ENCODE data around the gene WAPL. TPM values are rescaled to one million over a fixed set of nuclear protein-coding genes. Genes with fewer than 3 reads are reported as not detected.
"Not testable (repeated sequence)": the region's sequence is repeated elsewhere in the genome, so short reads cannot be mapped to it uniquely, and the experiment has no call there.

The WAPL gene, protein sequence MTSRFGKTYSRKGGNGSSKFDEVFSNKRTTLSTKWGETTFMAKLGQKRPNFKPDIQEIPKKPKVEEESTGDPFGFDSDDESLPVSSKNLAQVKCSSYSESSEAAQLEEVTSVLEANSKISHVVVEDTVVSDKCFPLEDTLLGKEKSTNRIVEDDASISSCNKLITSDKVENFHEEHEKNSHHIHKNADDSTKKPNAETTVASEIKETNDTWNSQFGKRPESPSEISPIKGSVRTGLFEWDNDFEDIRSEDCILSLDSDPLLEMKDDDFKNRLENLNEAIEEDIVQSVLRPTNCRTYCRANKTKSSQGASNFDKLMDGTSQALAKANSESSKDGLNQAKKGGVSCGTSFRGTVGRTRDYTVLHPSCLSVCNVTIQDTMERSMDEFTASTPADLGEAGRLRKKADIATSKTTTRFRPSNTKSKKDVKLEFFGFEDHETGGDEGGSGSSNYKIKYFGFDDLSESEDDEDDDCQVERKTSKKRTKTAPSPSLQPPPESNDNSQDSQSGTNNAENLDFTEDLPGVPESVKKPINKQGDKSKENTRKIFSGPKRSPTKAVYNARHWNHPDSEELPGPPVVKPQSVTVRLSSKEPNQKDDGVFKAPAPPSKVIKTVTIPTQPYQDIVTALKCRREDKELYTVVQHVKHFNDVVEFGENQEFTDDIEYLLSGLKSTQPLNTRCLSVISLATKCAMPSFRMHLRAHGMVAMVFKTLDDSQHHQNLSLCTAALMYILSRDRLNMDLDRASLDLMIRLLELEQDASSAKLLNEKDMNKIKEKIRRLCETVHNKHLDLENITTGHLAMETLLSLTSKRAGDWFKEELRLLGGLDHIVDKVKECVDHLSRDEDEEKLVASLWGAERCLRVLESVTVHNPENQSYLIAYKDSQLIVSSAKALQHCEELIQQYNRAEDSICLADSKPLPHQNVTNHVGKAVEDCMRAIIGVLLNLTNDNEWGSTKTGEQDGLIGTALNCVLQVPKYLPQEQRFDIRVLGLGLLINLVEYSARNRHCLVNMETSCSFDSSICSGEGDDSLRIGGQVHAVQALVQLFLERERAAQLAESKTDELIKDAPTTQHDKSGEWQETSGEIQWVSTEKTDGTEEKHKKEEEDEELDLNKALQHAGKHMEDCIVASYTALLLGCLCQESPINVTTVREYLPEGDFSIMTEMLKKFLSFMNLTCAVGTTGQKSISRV (N-terminal part only)
- total RNA-seq, result 10 to 100 TPM; 32.9 to 37.2 (median 34.0) TPM
- long read RNA-seq, donor 1, full-length matches to known transcripts, result 4 of 23 reads
- long read RNA-seq, donor 1, partial matches to known transcripts, result 9 of 23 reads
- long read RNA-seq, donor 1, other reads (novel, unspliced or antisense), result 10 of 23 reads
- long read RNA-seq, donor 2, partial matches to known transcripts, result 23 of 31 reads
- long read RNA-seq, donor 2, other reads (novel, unspliced or antisense), result 8 of 31 reads

DNA sequence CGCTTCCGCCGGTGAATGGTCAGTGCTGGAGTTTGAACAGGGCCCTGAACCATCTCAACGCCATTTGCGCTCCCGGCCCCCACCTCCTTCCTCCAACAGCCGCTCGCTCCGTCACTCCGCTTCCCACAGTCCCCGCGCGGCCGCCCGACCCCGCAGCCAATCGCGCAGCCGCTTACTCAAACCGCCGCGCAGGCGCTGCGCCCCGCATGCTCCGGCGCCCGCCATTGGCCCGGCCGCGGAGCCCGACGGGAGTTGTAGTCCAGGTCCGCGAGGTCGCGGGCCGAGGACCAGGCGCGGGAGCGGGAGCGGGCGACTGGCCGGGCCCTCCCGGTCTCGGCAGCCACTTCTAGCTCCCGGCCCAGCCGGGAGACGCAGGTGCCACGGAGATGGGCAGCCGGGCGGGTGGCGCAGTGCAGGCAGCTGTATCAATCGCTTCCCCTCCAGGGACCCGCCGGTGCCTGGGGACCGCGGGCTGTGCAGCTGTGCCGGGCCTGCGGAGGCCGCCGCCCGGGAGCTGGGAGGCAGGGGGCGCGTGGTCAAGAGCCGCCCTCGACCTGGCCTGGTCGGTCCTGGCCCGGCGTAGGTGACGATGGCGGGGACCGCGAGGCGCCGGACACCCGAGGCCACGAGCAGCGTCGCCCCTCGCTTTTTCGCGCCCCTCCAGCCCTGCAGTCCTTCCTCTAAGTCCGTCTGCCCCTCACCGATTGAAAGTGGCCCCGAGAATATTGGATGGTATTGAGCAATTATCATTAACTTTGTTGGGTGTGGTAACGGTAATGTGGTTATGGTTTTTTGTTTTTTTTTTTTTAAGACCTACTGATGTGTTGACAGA is at the start of gene WAPL:
Gene WAPL, minus strand, starts transcription at position 115 of the 832 bp plus-strand sequence. CDS start 3,723 bp downstream, outside the sequence.
- ATAC-seq (peak; percentile 98), DNase-seq (peak; percentile 95 to 97 (median 97))
- H3K9me3 ChIP-seq, result no peaks in the 10 kb centered on the region
- TF ChIP-seq, protein P1, sequence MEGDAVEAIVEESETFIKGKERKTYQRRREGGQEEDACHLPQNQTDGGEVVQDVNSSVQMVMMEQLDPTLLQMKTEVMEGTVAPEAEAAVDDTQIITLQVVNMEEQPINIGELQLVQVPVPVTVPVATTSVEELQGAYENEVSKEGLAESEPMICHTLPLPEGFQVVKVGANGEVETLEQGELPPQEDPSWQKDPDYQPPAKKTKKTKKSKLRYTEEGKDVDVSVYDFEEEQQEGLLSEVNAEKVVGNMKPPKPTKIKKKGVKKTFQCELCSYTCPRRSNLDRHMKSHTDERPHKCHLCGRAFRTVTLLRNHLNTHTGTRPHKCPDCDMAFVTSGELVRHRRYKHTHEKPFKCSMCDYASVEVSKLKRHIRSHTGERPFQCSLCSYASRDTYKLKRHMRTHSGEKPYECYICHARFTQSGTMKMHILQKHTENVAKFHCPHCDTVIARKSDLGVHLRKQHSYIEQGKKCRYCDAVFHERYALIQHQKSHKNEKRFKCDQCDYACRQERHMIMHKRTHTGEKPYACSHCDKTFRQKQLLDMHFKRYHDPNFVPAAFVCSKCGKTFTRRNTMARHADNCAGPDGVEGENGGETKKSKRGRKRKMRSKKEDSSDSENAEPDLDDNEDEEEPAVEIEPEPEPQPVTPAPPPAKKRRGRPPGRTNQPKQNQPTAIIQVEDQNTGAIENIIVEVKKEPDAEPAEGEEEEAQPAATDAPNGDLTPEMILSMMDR (IDR thresholded peaks at IDR 0.05), result no peak
- H3K4me3 ChIP-seq, result peak within 1 kb of the TSS; percentile 99
- H3K36me3 ChIP-seq (ENCODE audit: low read depth), result no peaks in the 10 kb centered on the region
- intact Hi-C loops (cut with DNase I, micrococcal nuclease), result no loop called here
- H3K4me1 ChIP-seq (ENCODE audit: low read depth), result peaks cover 34% of the 10 kb centered on the region

DNA sequence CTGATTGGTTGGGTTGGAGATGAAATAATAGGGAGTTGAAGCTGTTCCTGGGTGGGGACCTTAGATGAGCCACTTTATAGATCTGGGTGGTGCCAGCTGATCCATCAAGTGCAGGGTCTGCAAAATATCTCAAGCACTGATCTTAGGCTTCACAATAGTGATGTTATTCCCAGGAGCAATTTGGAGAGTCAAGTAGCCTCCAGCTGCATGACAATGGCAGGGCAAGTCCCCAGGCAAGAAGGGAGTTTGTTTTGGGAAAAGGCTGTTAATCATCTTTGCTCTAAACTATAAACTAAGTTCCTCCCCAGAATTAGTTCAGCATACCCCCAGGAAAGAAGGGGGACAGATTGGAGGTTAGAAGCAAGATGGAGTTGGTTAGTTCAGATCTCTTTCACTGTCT is 47.7 kb upstream of the WAPL start:
- TF ChIP-seq, protein P1 (IDR thresholded peaks at IDR 0.05), result no peak
- H3K36me3 ChIP-seq (ENCODE audit: low read depth), result no peaks in the 10 kb centered on the region
- peaks cover 6% of the 10 kb centered on the region for H3K9me3 ChIP-seq
- DNase-seq, result no peak
- no peak overlapping the region for H3K4me3 ChIP-seq
- H3K4me1 ChIP-seq (ENCODE audit: low read depth), result no peaks in the 10 kb centered on the region
- no peak for ATAC-seq
- intact Hi-C loops (cut with DNase I, micrococcal nuclease), result no loop called here

DNA sequence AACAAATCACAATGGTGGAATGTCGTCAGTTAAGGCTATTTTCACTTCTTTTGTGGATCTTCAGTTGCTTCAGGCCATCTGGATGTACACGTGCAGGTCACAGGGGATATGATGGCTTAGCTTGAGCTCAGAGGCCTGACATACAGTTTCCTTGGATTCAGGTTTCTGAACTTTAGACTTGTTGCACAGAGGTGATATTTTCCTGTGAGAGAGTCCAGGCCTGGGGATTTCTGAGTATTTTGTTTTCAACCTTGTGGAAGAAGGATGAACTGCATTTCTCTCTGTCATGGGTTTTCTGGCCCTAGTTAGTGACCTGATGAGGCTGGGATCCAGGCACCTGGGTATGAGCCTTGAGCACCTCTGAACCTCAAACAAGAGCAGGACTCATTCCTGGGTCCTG is 44.9 kb upstream of the WAPL start:
- H3K4me1 ChIP-seq (ENCODE audit: low read depth); ATAC-seq; H3K9me3 ChIP-seq; DNase-seq; intact Hi-C loops (cut with DNase I, micrococcal nuclease); H3K36me3 ChIP-seq (ENCODE audit: low read depth); H3K4me3 ChIP-seq: not testable (repeated sequence)

DNA sequence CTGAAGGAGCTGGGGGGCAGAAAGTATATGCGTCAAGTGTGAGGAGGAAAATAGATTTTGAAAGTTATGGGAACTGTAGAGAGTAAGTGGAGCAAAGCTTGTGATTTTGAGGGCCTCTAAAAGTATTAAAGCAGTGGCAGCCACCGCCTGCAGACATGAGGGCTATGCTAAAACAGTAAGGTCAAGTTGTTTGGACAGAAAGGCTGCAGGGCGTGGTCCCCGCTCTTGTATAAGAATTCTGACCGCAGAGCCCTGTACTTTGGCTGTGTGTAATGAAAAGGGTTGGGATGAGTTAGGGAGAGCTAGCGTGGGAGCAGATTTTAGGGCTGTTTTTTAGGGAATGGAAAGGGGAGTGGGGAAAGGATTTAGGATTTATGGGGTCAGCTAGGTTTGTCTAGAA is 41.7 kb upstream of the WAPL start:
- DNase-seq; intact Hi-C loops (cut with DNase I, micrococcal nuclease); ATAC-seq: not testable (repeated sequence)

DNA sequence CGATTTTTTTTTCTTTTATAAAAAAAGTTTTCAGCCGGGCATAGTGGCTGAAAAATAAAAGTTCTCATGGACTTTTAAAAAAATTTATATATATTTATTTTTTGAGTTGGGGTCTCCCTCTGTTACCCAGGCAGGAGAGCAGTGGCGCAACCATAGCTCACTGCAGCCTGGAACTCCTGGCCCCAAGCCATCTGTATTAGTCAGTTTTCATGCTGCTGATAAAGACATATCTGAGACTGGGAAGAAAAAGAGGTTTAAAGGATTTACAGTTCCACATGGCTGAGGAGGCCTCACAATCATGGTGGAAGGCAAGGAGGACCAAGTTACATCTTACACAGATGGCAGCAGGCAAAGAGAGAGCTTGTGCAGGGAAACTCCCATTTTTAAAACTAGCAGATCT is 37.1 kb upstream of the WAPL start:
- ATAC-seq; H3K4me3 ChIP-seq; H3K36me3 ChIP-seq (ENCODE audit: low read depth); DNase-seq; H3K9me3 ChIP-seq; intact Hi-C loops (cut with DNase I, micrococcal nuclease); H3K4me1 ChIP-seq (ENCODE audit: low read depth): not testable (repeated sequence)

More for the DNA sequence above, 41.7 kb upstream of the WAPL start:
- not testable (repeated sequence) for H3K4me3 ChIP-seq; H3K4me1 ChIP-seq (ENCODE audit: low read depth); H3K36me3 ChIP-seq (ENCODE audit: low read depth); H3K9me3 ChIP-seq

DNA sequence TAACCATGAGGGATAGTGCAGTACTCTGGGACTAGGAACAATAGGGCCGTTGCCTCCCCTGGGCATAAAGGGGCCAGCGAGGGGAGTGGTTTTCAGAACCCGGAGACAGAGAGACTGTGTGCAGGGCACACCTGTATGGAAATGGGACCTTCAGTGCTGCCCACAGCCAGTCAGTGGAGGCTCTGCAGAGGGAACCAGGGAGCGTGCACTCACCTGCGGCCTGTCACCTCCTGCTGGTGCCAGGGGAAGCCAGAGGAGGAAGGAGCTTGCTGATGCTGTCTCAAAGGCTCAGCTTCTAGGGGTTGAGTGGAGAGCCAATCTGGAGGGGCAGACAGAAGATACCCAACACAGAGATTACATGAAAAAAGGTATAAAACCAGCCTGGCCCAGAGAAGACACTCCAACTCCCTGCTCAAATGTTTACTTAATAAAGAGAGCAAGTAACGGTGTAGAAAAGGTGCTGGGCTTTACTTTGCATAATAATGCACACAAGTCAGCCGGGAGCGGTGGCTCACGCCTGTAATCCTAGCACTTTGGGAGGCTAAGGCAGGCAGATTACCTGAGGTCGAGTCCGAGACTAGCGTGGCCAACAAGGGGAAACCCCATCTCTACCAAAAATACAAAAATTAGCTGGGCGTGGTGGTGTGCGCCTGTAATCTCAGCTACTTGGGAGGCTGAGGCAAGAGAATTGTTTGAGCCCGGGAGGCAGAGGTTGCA is 35.5 kb upstream of the WAPL start:
- no peaks in the 10 kb centered on the region for H3K9me3 ChIP-seq

More for the DNA sequence above, 35.5 kb upstream of the WAPL start:
- no peak overlapping the region for H3K4me3 ChIP-seq
- no peaks in the 10 kb centered on the region for H3K4me1 ChIP-seq (ENCODE audit: low read depth)
- intact Hi-C loops (cut with DNase I, micrococcal nuclease), result no loop called here
- TF ChIP-seq, protein P1 (IDR thresholded peaks at IDR 0.05), result no peak
- no peaks in the 10 kb centered on the region for H3K36me3 ChIP-seq (ENCODE audit: low read depth)
- DNase-seq (no peak), ATAC-seq (peak; percentile 7)

Data from mucosa of descending colon (tissue), 3 donors.